ENCODE measurements around the gene MFSD12.

The MFSD12 gene

DNA sequence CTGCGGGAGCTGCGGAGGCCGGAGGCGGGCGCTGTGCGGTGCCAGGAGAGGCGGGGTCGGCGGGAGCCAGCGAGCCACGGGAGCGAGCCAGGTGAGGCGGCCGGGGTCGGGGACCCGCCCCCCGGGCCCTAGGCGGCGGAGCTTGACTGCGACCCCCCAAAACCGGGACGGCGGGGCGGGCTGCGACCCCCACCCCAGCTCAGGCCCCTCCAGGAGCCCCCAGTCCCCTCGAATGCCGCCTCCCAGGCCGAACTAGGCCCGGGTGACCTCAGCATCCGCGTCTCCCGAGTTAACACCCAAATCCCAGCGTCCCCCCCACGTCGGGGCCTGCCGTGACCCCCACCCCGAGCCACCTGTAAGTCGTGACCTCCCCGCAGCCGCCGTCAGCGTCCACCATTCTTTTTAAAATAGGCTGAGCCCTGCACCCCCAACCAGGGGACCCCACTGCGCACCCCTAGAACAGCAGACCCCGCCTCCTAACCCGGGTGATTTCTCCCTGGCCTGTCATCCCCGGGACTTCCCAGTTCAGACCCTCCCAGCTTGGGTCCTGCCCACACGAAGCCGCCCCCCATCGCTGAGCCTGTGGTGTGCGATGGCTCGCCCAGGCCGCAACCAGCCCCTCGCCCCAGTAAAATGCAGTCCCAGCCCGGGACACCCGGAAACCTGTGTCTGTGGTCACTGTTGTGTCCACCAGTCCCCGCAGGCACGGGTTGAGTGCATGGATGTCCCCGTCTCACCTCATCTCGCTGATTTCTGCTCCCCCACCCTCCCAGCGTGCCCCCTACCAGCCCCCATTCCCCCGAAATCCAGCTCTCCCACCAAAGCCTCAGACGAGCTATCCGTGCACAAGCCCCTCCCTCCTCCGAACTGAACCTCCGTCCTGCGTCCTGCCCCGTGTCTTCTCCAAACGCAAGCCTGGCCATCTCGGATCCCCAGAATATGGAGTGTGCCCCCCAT is 50.7 kb downstream of the MFSD12 start:
- no peak for DNase-seq (ENCODE audit: low spot score)

DNA sequence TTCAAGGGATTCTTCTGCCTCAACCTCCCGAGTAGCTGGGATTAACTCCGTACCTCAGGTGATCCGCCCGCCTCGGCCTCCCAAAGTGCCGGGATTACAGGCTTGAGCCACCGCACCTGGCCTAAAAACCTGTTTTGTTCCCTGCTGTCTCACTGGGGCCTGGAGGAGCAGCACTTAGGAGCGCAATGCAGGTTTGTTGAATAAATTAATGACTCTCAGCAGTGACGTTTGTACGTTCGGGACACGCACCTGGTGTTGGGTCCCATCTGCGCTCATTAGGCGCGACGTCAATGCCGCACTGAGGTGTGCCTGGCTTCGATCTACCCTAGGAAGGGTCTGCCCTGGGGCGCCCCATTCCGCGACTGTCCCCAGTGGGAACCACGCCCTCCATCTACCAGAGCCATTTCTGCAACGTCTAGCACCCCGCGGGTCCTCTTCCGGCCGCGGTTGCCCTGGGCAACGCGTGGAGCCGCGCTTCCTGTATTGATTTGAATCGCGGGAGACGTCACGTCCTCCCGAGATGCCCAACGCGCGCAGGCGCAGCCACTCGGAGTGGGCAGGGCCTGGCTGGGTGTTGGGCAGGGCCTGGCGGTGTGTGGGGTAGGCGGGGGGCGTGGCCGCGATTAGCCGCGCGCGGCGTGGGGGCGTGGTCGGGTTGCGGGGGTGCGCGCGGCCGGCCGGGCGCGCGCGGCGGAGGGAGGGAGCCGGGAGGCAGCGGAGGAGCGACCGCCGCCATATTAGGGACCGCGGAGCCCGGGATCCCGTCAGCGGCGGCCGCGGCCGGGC is 51.6 kb downstream of the MFSD12 start, which contains the start of gene FZR1:
Gene FZR1, plus strand, starts transcription at position 714 of the 786 bp plus-strand sequence. CDS start 16,679 bp downstream, outside the sequence.
- DNase-seq (ENCODE audit: low spot score), result peak; percentile 99

DNA sequence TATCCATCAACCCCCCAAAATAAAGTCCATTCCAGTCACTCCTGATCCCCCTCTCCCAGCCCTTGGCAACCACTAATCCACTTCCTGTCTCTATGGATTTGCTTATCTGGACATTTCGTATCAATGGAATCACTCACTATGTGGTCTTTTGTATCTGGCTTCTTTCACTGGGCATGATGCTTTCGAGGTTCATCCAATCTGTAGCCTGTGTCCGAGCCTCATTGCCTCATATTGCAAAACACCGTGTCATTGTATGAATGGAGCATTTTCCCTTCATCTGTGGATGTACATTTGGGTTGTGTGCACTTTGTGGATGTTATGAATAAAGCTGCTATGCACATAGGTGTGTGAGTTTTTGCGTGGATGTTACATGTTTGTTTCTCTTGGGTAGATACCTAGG is 52.7 kb downstream of the MFSD12 start:
- DNase-seq (ENCODE audit: low spot score), result no peak

DNA sequence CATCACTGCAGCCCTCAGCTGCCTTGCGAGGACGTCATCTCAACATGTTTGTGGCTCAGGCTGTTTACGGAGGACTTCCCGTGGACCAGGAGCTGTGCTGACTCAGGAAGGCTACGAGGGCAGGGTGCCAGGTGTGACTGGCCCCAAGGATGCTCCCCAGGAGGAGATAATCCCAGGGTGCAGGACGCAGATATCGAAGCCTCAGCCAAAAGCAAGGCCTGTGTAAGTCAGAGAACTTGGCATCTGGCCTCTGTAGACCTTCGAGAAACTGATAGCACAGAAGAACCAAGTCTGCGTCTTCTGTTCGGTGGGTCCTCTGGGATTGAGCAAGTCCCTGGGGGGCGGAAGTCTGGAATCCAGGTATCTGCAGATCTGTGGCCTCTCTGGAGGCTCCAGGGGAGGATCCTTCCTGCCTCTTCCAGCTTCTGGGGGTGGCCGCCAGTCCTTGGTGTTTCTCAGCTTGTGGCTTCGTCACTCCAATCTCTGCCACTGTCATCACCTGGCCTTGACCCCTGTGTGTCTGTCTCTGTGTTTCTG is 54.3 kb downstream of the MFSD12 start:
- no peak for DNase-seq (ENCODE audit: low spot score)

DNA sequence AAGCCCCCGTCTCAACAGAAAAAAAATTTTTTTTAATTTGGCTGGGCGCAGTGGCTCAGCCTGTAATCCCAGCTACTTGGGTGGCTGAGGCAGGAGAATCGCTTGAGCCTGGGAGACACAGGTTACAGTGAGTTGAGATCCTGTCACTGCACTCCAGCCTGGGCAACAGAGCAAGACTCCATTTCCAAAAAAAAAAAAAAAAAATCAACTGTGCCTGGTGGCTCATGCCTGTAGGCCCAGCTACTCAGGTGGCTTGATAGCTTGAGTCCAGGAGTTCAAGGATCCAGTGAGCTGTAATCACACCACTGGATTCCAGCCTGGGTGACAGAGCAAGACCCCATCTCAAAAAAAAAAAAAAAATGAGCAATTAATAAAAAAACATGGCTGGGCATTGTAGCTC is 55.6 kb downstream of the MFSD12 start:
- DNase-seq (ENCODE audit: low spot score), result no peak

DNA sequence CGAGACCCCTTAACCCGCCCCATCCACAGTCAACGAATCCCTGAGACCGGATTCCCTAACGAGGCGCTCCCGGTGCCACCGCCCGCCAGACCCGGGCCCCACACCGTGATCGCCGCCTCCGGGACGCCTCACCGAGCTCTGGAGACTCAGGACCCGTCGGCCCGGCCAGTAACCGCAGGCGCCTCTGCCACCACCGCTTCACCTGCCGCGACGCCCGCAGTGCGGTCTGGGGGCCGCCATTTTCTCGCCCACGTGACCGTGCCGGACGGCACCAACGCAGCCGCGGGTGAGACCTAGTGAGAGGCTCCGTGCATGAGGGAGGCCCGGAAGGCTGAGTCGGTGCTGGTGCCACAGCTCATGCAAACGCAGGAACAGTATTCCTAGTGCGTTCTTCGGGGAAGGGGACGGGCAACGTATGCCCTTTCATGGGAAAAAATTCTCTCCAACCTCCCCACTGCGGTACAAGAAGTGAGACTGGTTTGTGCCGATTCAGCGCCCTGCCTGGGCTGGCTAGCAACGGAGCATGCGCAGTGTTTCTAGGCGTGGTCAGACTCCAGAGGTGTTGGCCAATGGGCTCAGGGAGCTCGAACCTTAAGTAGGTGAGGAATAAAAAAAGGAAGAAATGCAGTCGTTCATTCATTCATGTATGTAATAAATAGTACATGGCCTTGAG is 56.8 kb downstream of the MFSD12 start, which contains the start of gene DOHH:
Gene DOHH, minus strand, starts transcription at position 246 of the 673 bp plus-strand sequence. CDS start 3,860 bp downstream, outside the sequence.
- peak; percentile 99 for DNase-seq (ENCODE audit: low spot score)

DNA sequence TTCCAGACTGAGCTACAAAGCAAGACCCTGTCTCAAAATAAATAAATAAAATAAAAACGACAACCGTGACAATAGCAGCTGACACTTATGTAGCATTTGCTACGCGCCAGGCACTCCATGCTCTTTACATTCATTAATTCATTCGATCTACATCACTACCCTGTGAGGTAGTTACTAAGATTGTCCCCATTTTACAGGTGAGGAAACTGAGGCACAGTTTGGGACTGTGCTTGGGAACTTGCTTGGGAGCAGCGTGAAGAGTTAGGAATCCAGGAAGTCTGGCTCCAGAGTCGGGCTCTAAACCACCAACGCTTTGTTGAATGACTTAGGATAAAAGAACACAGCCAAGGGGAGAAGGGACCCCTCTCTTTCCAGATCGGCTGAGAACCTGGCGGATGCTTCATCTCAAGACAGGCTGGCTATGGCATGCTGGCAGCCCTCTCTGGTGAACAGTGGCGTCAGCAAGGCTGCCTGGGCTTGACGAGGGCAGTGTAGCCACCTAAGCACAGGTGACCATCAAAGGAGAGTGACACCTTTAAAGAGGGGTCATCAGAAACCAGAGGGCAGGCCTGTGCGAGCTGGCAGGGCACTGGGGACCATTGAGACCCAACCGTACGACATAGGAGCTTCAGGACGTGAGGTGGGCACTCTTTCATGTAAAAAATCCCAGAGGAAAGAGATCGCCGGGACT is 57.5 kb downstream of the MFSD12 start:
- DNase-seq (ENCODE audit: low spot score), result no peak

DNA sequence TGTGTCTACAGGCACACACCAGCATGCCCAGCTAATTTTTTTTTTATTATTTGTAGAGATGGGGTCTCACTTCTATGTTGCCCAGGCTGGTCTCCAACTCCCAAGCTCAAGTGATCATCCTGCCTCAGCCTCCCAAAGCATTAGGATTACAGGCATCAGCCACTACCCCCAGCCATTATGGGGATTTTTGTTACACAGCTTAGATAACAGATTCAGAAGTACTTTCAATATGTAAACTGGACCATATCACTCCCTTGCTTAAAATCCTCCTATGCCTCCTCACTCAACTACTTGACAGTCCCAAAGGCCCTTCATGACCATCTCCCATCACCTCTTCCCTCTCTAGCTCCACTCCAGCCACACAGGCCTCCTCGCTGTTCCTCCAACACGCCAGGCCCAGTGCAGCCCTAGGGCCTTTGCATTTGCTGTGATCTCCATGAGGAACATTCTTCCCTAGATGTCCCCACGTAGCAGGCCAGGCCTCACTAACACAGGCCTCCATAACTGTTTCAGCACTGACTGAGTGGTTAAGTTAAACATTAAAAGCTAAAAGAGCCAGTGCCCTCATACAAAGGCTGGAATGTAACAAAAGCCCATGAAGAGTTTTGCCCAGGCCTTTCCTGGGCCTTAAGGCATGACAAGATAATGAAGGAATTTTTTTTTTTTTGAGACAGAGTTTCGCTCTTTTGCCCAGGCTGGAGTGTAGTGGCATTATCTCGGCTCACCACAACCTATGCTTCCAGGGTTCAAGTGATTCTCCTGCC is 59.4 kb downstream of the MFSD12 start:
- no peak for DNase-seq (ENCODE audit: low spot score)

DNA sequence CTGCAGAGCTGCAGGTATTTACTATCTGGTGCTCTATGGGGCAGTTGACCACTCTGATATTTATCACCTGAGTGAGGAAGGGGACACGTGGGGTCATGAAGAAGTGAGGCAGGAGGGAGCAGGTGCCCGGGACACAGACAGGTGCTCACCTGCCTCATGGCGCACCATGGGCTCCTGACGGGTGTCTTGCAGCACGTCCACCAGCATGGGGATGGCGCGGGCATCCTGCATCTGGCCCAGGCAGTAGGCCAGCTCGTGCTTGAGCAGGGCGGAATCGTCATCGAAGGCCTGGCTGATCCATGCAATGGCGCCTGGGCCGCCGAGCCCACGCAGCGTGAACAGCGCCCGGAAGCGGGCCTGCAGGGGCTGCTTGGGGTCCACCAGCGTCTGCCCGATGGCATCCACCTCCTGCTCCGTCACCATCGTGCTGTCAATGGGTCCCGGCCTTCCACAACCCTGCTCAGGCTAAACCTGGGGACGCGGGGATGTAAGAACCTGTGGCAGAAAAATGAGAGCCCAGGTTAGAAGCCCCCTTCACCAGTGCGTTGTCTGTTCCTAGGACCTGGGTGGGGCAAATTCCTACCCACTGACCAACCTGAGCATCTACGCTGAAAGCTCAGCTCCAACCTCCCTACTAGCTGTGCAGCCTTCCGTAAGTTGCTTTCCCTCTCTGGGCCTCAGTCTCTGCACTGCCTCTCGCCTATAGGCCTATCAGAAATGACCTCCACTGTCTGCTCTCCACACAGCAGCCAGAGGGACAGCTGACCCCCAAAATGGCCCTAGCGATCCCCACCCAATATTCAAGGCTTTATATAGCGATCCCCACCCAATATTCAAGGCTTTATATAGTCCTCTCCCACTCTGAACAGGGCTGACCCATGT is 60.8 kb downstream of the MFSD12 start:
- no peak for DNase-seq (ENCODE audit: low spot score)

DNA sequence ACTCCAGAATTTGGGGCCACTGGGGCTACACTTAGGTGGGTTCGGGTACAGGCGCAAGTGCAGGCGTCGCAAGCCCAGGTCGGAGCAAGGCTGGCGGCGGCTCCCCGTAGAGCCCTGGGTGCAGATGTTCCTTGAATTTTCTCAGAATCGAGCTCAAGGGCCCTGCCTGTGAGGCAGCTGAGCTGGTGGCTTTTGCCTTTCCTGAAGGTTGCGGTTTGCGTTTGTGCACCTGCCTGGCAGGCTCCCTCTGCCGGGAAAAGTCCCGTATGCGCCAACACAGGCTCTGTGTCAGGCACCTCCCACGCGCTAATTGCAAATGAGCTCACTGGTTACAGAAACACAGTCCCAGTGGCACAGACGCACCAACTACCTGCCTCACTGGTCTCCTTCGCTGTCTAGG is 62.8 kb downstream of the MFSD12 start:
- DNase-seq (ENCODE audit: low spot score), result peak; percentile 57

Measured in Ammon's horn (tissue), 1 donor.